Progenitor cell of endocrine pancreas (in vitro differentiated cells): Measurements from ENCODE around the gene AGPAT4. TPM values are rescaled to one million over a fixed set of nuclear protein-coding genes. Genes with fewer than 3 reads are reported as not detected.

ENCODE experiments used
- DNase-seq: peaks from one replicate; pipeline ENCODE4 v3.0.0; 2021; ENCODE audit warnings: low spot score; ENCODE audit not compliant: unreplicated experiment
- H3K27ac Mint-ChIP-seq: 2 replicates; pipeline ENCODE4 v1.8.0; 2021; ENCODE audit warnings: mild to moderate bottlenecking, moderate library complexity, mixed read lengths
- H3K27me3 Mint-ChIP-seq: 2 replicates; pipeline ENCODE4 v1.8.0; 2021; ENCODE audit warnings: mixed read lengths
- H3K36me3 Mint-ChIP-seq: 2 replicates; pipeline ENCODE4 v1.8.0; 2022; ENCODE audit warnings: mixed read lengths; ENCODE audit not compliant: insufficient read depth
- H3K4me1 Mint-ChIP-seq: 2 replicates; pipeline ENCODE4 v1.8.0; 2021; ENCODE audit warnings: low read depth, mixed read lengths
- H3K4me3 Mint-ChIP-seq: 2 replicates; pipeline ENCODE4 v1.8.0; 2021; ENCODE audit warnings: low read depth, mild to moderate bottlenecking, moderate library complexity, mixed read lengths
- H3K9me3 Mint-ChIP-seq: 2 replicates; pipeline ENCODE4 v1.8.0; 2021; ENCODE audit warnings: low read depth, mixed read lengths
- CTCF ChIP-seq: fragments of 200-600 bp; sonication (generic); IDR thresholded peaks from one replicate; pipeline ENCODE4 v1.5.0; 2021; ENCODE audit warnings: antibody characterized with exemption, mild to moderate bottlenecking; ENCODE audit not compliant: unreplicated experiment
- total RNA-seq: library from RNA; stranded (reverse); gene quantifications from 2 replicates; pipeline ENCODE4 v1.2.1, GENCODE V29; 2021

AGPAT4 gene
- total RNA-seq, 1 donor from 2014 or later = 43.7 TPM

- H3K4me1 Mint-ChIP-seq = peaks cover 3% of the 10 kb centered on the region
- H3K27me3 Mint-ChIP-seq = no peaks in the 10 kb centered on the region
- no peak overlapping the region for H3K4me3 Mint-ChIP-seq
- DNase-seq = no peak
- H3K9me3 Mint-ChIP-seq = peaks cover 42% of the 10 kb centered on the region
- TF ChIP-seq CTCF = no peak
- H3K27ac Mint-ChIP-seq = no peak overlapping the region
- H3K36me3 Mint-ChIP-seq = peaks cover 65% of the 10 kb centered on the region
Observed at GRCh38 chr6:161211380-161212035, 62.4 kb downstream of the AGPAT4 start.

GRCh38 chr6:161210857-161211256 is 63.0 kb downstream of the AGPAT4 start:
- H3K36me3 Mint-ChIP-seq = peaks cover 60% of the 10 kb centered on the region
- DNase-seq = no peak
- TF ChIP-seq CTCF = no peak
- no peak overlapping the region for H3K4me3 Mint-ChIP-seq
- no peak overlapping the region for H3K27ac Mint-ChIP-seq
- H3K9me3 Mint-ChIP-seq = peaks cover 40% of the 10 kb centered on the region
- peaks cover 3% of the 10 kb centered on the region for H3K4me1 Mint-ChIP-seq
- H3K27me3 Mint-ChIP-seq = no peaks in the 10 kb centered on the region

- DNase-seq = no peak
- peaks cover 22% of the 10 kb centered on the region for H3K9me3 Mint-ChIP-seq
Observed at GRCh38 chr6:161207200-161207599, 66.7 kb downstream of the AGPAT4 start.

GRCh38 chr6:161204866-161205557 is 68.8 kb downstream of the AGPAT4 start:
- H3K27me3 Mint-ChIP-seq = no peaks in the 10 kb centered on the region

More at GRCh38 chr6:161207200-161207599, 66.7 kb downstream of the AGPAT4 start:
- Mint-ChIP-seq H3K27me3 (no peaks in the 10 kb centered on the region), H3K36me3 (peaks cover 41% of the 10 kb centered on the region), H3K27ac (peak overlapping the region; percentile 5), H3K4me3 (no peak overlapping the region), H3K4me1 (peaks cover 5% of the 10 kb centered on the region)
- no peak for TF ChIP-seq CTCF

More at GRCh38 chr6:161204866-161205557, 68.8 kb downstream of the AGPAT4 start:
- H3K9me3 Mint-ChIP-seq = peaks cover 15% of the 10 kb centered on the region
- H3K4me3 Mint-ChIP-seq = no peak overlapping the region
- no peak for DNase-seq
- TF ChIP-seq CTCF = no peak
- H3K27ac Mint-ChIP-seq = peak overlapping the region; percentile 47
- peaks cover 36% of the 10 kb centered on the region for H3K36me3 Mint-ChIP-seq
- H3K4me1 Mint-ChIP-seq = peaks cover 5% of the 10 kb centered on the region
